Head of caudate nucleus (tissue), 42 donors: Measurements from ENCODE around the gene CLSTN2.

Experiments used
- DNase-seq, 42 donors: peaks; one replicate each; pipeline versions ENCODE4 v3.0.0 to v3.0.0-alpha.2; 2020 to 2021; ENCODE audit warnings: mixed read lengths in 7 of 42
- intact Hi-C: fragments of 100-400 bp; cut with DNase I; formaldehyde crosslinking; loops from one replicate; pipeline ENCODE4 v1.15.0; 2022

Gene CLSTN2

DNA sequence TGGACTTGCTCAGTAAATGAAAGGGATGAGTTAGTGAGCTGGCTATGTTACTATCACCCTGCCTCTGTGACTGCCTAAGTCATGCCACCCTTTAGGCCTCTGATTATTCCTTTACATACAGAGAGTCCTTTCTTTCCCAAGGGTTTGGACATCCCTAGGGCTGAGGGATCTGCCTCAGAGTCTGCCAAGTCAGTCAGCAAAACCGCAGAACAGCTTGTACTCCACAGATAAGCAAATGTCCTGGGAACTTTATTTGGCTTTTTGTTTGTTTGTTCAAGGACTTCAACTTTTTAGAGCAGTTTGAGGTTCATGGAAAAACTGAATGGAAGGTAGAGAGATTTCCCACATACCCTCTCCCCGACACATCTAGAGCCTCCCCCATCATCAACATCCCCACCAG, 660.3 kb downstream of the CLSTN2 start:
- no peak for DNase-seq
- intact Hi-C loops: no loop called here

DNA sequence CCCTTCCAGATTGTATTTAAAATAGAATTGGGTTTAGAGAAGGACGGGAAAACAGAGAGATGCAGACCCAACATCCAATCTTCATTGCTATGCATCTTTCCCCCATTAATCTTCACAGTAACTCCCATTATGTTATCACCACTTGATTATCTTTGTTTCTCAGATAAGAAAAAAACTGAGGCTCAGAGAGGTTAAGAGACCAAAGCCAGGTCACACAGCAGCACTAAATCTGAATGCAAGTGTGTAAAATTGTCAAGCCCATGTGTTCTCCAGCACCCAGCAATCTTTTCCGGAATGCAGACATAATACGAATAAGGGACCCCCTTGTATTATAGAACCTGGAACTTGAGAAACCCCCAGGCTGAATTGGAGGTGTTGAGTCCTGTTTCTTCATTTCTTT, 662.4 kb downstream of the CLSTN2 start:
- intact Hi-C loops: no loop called here

DNA sequence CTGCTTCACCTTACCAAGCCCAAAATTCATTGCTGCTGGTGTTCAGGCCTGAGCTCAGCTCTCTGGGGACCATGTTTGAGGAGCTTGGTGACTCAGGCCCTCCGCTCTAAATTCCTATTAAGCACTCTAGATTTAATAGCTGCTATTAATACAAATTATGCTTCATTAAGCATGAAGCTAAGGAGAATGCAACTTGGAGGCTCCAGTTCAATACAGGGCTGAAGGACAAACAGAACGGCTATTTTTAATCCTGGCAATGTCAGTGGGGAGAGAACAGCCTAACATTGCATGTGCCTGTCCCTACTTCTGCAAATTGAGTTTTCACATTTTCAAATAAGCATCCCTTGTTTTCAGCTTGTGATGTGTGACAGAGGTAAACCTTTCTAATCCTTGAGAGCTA, 662.8 kb downstream of the CLSTN2 start:
- intact Hi-C loops: no loop called here

More for the DNA sequence above, 662.4 kb downstream of the CLSTN2 start:
- no peak for DNase-seq

DNA sequence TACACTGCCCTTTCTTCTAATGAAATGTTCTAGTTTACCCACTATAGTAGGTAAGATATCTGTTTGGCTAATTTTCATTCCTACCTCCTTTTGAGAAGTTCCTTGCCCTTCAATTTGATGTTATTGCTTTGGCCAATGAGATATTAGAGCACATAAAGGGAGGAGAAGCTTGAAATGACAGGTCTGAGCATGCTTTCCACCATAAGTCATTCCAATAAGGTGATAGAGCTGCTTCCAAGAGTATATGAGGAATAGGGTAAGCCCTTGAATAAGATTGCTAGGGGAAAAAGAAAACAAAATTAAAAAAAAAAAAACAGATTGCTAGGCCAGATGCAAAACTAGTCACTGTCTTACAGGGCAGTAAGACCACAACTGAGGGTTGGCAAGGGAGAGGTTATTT, 664.0 kb downstream of the CLSTN2 start:
- DNase-seq: no peak
- intact Hi-C loops: no loop called here

More for the DNA sequence above, 662.8 kb downstream of the CLSTN2 start:
- no peak for DNase-seq

DNA sequence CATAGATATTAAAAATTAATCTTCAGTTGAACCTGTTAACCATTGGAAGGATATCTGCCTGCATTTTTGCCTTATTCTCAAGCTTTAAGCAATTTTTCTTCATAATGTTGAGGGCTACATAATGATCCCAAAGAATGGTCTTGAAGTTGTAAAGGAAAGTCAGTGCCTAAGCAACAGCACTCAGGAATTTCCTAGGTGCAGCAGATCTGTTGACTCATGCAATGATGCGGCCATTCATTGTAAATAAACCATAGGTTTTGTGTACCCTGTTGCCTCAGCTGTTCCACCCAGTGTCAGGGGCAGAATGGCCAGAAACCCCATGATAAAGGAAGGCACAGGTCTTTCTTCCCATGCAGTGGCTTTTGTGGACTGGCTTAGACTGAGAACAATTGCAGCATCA, 664.5 kb downstream of the CLSTN2 start:
- intact Hi-C loops: no loop called here
- no peak for DNase-seq

DNA sequence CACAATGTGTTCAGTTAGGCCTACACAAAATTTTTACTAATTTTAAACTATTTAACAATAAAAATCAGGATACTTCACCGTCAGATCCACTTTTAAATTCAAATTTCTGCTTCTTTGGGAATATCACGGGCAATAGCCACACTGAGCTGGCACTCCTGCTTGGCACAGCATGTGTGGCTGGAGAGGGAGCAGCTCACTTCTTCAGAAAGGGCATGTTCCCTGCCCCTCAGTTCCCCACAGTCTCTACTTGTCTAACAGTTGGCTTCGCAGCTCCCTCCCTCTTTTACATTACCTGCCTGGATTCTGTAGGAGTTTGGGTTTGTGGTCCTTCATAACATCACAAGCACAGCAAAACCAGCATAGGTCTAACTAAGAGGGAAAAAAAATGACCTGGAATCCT, 666.9 kb downstream of the CLSTN2 start:
- no peak for DNase-seq
- intact Hi-C loops: no loop called here

DNA sequence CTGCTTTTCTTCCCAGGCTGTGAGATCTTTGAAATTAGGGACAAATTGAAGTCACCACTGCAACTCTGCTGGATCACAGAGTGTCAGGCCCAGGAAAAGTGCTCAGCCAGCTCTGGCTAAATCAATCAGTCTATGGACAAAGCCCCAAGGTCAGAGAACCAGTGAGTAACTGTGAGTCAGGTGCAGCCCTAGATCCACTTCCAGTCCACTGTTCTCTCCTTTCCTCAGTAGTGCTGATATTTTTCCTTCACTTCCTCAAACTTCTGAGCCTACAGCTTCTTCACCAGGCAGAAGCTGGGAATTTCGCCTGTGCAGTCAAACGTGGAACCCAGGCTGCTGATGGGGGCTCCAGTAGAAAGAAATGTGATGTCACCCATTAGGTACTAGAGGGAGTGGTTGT, 667.8 kb downstream of the CLSTN2 start:
- intact Hi-C loops: no loop called here
- no peak for DNase-seq

DNA sequence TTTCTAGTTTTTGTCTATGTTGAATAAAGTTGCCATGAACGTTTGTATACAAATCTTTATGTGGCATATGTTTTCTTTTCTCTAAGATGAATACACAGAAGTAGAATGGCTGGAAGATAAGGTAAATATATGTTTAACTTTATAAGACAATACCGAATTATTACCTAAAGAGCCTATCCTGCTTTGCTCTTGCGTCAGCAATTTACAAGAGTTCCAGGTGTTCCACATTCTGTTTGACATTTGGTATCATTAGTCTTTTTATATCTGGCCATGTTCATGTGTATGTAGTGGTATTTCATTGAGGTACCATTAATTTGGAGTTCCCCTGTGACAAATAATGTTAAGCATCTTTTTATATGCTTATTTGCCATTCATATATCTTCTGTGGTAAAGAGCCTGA, 668.8 kb downstream of the CLSTN2 start:
- DNase-seq: no peak

DNA sequence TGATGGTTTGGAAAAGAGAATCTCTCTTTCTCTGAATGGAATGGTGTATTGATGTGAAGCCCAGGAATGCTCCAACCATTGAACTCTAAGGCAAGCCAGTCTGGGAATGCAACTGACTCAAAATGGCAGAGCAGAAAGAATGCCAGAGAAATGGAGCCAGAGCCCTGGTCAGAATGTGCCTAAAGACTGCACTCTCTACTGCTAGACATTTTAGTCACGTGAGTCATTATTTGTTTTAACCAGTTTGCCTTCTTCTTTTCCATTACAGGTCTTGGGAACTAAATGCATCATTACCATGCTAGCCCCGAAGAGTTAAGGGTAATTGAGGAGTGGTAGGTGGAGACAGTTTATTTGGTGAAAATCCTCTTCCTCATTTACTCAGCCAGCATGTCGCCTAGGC, 675.6 kb downstream of the CLSTN2 start:
- intact Hi-C loops: no loop called here
- no peak for DNase-seq

More for the DNA sequence above, 668.8 kb downstream of the CLSTN2 start:
- intact Hi-C loops: no loop called here

DNA sequence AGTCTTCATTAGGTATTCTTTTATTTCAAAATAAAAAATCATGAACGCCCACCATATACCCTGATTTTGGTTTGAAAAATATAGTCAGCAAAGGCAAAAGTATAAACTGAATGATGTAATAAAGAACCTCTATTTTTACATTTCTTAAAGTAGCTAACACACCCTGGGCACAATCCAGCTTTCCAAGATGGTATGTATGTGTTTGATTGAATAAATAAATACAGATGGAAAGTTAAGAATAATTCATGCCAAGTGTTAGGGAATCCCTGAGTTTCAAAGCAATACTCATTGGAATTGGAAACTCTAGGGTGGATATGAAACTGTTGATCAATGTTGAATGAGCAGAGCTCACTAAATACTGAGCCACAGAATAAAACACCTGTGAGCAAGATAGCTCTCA, 679.0 kb downstream of the CLSTN2 start:
- no peak for DNase-seq
- intact Hi-C loops: no loop called here

DNA sequence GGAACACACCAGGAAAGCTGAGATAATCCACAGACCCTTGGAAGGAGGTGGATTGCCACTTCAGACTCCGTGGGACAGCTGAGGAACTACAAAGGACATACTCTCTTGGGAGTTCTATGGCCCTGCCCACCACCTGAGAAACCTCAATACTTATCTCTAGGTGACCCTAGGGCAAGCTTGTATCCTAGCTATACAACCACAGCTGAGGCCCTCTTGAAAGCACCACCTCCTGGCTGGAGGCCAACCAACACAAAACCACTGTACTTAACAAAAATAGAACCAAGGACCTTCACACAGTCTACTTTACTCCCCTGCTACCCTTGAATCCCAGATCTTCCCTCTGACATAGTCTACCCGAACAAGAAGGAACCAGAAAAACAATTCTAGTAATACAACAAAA, 682.1 kb downstream of the CLSTN2 start:
- no peak for DNase-seq
- intact Hi-C loops: no loop called here

DNA sequence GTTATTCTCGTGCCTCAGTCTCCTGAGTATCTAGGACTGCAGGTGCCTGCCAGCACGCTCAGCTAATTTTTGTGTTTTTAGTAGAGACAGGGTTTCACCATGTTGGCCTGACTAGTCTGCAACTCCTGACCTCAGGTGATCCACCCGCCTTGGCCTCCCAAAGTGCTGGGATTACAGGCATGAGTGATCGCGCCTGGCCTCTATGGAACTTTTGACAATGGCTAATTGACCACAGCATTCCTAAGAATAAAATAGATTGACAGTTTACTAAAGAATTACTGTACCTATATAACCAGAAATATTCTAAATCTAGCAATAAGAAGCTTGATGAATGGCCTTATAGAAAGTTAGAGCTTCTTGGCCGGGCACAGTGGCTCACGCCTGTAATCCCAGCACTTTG, 691.9 kb downstream of the CLSTN2 start:
- no peak for DNase-seq
- intact Hi-C loops: no loop called here
